ENCODE results near the gene SEBOX. TPM values are rescaled to one million over a fixed set of nuclear protein-coding genes. Genes with fewer than 3 reads are reported as not detected.

SEBOX gene
- total RNA-seq, 6 donors from 2014 or later = not detected

DNA sequence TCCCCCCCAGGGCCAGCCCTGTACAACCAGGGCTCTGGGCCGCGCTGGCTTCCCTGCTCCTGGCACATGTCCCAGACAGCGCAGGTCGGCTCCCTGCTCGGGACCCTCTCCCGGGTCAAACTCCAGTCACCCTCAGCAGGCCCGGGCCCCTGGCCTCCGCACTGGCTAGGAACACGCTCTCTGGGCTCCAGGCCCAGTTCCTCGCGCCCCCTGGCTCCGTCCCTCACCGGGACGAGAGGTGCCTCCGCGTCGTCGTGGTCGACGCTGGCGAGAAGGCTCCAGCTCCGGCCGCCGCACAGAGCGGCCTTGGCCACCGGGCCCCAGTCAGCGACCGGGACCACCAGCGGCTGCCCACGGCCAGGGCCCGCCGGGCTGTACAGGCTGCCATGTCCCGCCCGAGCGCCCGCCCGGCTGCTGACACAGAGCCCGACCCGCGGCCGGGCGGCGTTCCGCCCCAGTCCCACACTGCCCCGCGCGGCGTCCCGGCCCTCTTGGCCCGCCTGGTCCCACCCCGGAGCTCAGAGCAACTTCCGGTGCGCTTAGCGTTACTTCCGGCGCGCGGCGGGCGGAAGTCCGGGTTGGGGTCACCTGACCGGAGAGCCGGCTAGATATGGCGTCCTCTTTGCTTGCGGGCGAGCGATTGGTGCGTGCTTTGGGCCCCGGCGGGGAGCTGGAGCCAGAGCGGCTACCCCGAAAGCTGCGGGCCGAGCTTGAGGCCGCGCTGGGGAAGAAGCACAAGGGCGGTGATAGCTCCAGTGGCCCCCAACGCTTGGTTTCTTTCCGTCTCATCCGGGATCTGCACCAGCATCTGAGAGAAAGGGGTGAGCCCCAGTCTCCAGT lies 7.7 kb downstream of the SEBOX start, which contains the start of gene POLDIP2:
Gene POLDIP2 (minus strand): TSS at position 467 of the 840 bp plus-strand sequence. CDS start 79 bp downstream, at position 388.
- peak; percentile 94 to 99 for DNase-seq
- H3K9me3 ChIP-seq = no peaks in the 10 kb centered on the region
- H3K4me1 ChIP-seq = peaks cover 19 to 29% (median 21%) of the 10 kb centered on the region in 4 donors
- peak; percentile 98 to 100 for ATAC-seq (ENCODE audit: low FRiP score in 2 of 2)
- H3K4me3 ChIP-seq = peak within 1 kb of the TSS; percentile 50 to 91 (median 87)
- H3K27me3 ChIP-seq = no peaks in the 10 kb centered on the region
- TF ChIP-seq EP300 (IDR thresholded peaks at IDR 0.05) (peak in 1 of 4 donors; percentile 76), POLR2A (IDR thresholded peaks at IDR 0.05) (peak in 3 of 4 donors; percentile 91 to 97 (median 95)), POLR2AphosphoS5 (IDR thresholded peaks at IDR 0.05) (peak; percentile 96 to 98), CTCF (IDR thresholded peaks at IDR 0.05) (peak in 4 of 6 experiments; percentile 23 to 57 (median 36))
- peak within 1 kb of the TSS; percentile 90 to 94 (median 92) for H3K27ac ChIP-seq
- peaks cover 24 to 62% (median 51%) of the 10 kb centered on the region in 4 donors for H3K36me3 ChIP-seq
- 0 to 1% methylated on average over 36 to 46 of the region's 80 CpGs for WGBS, 2 donors

GRCh38 chr17:28350271-28350670 lies 14.7 kb downstream of the SEBOX start:
- TF ChIP-seq CTCF (IDR thresholded peaks at IDR 0.05) = no peak
- no peak for TF ChIP-seq POLR2A (IDR thresholded peaks at IDR 0.05)
- no peak for TF ChIP-seq POLR2AphosphoS5 (IDR thresholded peaks at IDR 0.05)
- no peak for TF ChIP-seq EP300 (IDR thresholded peaks at IDR 0.05)
- WGBS, 2 donors = 93 to 96% methylated on average over 7 of the region's 7 CpGs
- Histone ChIP-seq H3K27ac (no peak overlapping the region), H3K36me3 (peaks cover 44 to 99% (median 74%) of the 10 kb centered on the region in 4 donors), H3K9me3 (no peaks in the 10 kb centered on the region), H3K4me1 (peaks cover 9 to 13% (median 11%) of the 10 kb centered on the region in 4 donors), H3K4me3 (no peak overlapping the region), H3K27me3 (no peaks in the 10 kb centered on the region)
- DNase-seq (no peak), ATAC-seq (ENCODE audit: low FRiP score in 2 of 2) (no peak)

GRCh38 chr17:28348979-28349378 lies 16.0 kb downstream of the SEBOX start:
- H3K36me3 ChIP-seq = peaks cover 49 to 100% (median 82%) of the 10 kb centered on the region in 4 donors
- H3K4me1 ChIP-seq = peaks cover 8 to 13% (median 11%) of the 10 kb centered on the region in 4 donors
- no peak for DNase-seq
- ATAC-seq (ENCODE audit: low FRiP score in 2 of 2) = no peak
- H3K9me3 ChIP-seq = no peaks in the 10 kb centered on the region
- no peak overlapping the region for H3K4me3 ChIP-seq
- WGBS, 2 donors = 62 to 67% methylated on average over 3 of the region's 3 CpGs
- TF ChIP-seq POLR2AphosphoS5 (IDR thresholded peaks at IDR 0.05) (no peak), POLR2A (IDR thresholded peaks at IDR 0.05) (no peak), EP300 (IDR thresholded peaks at IDR 0.05) (no peak), CTCF (IDR thresholded peaks at IDR 0.05) (no peak)
- no peak overlapping the region for H3K27ac ChIP-seq
- no peaks in the 10 kb centered on the region for H3K27me3 ChIP-seq

DNA sequence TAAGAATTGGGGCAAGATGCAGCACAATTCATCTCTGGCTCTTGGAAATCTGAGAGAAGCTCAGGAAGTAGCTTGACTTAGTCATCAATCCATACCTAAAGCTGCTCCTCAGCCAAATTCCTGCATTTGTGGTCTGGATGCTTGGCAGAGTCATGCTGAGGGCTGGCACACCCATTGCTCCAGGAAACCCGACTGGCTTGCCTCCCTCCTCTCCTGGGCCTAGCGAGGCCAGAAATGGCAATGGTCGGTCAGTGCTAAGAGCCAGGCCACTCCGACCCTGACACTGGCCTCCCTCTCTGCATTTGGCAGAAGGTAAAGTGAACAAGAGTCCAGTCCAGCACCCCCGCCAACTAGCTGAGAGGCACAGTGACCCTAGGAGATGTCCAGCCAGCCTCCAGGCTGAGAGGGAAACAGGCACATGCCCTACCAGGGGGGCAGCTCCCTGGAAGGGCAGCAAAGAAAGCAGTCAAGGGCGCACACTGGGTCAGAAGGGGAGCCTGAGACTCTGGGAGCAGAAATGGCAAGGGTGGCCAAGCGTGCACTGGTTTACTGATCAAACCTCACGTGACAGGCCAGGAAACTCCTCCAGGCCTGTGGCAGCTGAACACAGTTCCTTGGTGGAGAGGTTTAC lies 17.6 kb downstream of the SEBOX start:
- Histone ChIP-seq H3K27me3 (no peaks in the 10 kb centered on the region), H3K36me3 (peaks cover 50 to 100% (median 84%) of the 10 kb centered on the region in 4 donors), H3K9me3 (no peaks in the 10 kb centered on the region), H3K27ac (peak overlapping the region in 2 of 4 donors; percentile 20 to 43), H3K4me1 (peaks cover 8 to 13% (median 11%) of the 10 kb centered on the region in 4 donors), H3K4me3 (no peak overlapping the region)
- TF ChIP-seq POLR2AphosphoS5 (IDR thresholded peaks at IDR 0.05) (no peak), POLR2A (IDR thresholded peaks at IDR 0.05) (no peak), CTCF (IDR thresholded peaks at IDR 0.05) (no peak)
- WGBS, 2 donors = 84 to 92% methylated on average over 6 to 8 of the region's 8 CpGs
- DNase-seq = no peak
- ATAC-seq (ENCODE audit: low FRiP score in 2 of 2) = no peak

All from upper lobe of left lung (tissue), 6 donors.